HG02981 (cell line): ENCODE results near the gene IGSF21.
"Not testable (repeated sequence)": the region's sequence is repeated elsewhere in the genome, so short reads cannot be mapped to it uniquely, and the experiment has no call there.

Experiments used
- ATAC-seq: cut with Tn5 transposase; IDR thresholded peaks from one replicate; pipeline ENCODE4 v1.9.1; 2021; ENCODE audit warnings: mild to moderate bottlenecking, moderate library complexity; ENCODE audit not compliant: unreplicated experiment

Gene IGSF21

GRCh38 chr1:18413541-18414305, 306.1 kb downstream of the IGSF21 start:
- no peak for ATAC-seq

GRCh38 chr1:18414321-18414720, 306.7 kb downstream of the IGSF21 start:
- no peak for ATAC-seq

- no peak for ATAC-seq
Measured at GRCh38 chr1:18414872-18415447, 307.4 kb downstream of the IGSF21 start.

- ATAC-seq: no peak
Measured at GRCh38 chr1:18415448-18416027, 307.9 kb downstream of the IGSF21 start.

DNA sequence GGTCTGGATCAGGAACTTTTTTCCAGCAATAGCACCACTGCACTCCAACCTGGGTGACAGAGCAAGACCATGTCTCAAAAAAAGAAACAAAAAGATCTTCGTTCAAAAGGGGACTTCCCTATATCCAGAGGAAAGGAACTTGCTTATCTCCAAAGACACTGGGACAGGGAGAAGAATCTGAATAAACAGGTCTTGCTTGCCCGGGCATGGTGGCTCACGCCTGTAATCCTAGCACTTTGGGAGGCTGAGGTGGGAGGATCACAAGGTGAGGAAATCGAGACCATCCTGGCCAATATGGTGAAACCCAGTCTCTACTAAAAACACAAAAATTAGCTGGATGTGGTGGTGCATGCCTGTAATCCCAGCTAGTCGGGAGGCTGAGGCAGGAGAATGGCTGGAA, 308.5 kb downstream of the IGSF21 start:
- ATAC-seq: not testable (repeated sequence)

DNA sequence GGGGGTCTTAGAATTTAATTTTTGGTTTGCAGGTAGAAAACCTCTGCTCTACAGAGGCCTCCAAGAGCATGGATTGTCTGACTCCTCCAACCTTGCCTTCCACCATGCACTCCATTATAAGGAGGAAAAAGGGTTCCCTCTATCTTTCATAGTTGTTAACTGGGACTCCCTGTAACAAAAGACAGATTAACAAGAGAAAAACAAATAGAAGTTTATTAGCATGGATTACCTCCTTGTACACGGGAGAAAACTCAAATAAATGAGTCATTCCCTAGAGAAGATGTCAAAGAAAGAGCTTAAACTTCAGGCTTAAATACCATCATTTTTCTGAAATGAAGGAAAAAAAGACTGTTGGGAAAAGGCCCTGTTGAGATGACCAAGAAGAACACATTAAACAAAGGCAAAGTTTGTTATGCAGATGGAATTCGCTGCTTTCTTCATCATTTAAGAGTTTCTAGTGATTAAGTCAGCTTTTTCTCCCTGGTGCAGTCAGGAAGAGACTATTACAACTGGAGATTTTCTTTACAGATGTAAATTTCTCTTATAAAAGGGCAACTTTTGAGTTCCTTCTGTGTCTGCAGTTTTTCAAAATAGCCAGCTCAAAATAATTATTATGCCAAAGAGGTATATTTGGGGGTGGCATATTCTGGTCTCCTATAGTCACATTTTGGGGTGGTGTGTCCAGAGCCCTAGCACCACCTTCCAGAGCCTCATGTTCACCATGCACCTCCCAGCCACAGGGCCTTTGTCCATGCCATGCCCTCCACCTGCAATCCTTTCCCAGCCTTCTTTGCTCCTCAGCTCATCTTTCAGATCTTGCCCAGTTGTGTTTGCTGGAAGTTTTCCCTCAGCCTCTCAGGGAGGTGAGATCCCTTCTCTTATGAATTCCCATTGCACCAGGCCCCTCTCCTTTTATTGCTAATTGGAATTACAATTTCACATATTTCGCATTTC, 310.0 kb downstream of the IGSF21 start:
- no peak for ATAC-seq

GRCh38 chr1:18419113-18419844, 311.7 kb downstream of the IGSF21 start:
- ATAC-seq: no peak

DNA sequence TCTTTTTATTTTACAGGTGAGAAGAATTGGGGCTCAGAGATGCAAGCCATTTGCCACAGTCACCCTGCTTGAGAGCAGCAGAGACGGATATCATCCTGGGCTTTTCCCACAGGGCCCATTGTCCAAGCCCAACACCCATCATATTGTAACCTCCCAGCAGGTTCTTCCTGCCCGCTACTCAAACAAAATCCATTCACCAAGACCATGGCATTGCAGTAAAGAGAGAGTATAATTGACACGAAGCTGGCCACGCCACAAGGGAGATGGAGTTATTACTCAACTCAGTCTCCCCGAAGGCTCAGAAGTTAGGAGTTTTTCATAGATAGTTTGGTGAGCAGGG, 312.2 kb downstream of the IGSF21 start:
- ATAC-seq: no peak

GRCh38 chr1:18422076-18422777, 314.6 kb downstream of the IGSF21 start:
- no peak for ATAC-seq

DNA sequence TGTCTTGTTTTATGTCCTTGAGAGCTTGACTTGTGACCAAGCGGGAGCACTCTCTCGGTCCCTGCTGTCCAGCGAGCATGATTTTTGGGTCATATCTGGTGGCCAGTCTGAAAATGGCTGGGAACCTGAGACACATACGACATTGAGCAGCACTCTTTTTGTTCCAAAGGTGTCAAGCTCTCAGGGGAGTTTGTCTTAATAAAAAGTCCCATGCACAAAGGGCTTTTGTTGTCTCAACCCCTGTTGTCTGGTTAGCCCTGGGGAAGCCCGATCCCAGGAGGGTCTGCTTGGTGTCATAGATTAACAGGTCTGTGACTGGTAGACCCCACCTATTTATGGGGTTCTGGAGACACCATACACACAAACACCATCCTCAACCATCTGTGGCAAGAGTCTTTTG, 315.4 kb downstream of the IGSF21 start:
- ATAC-seq: no peak

GRCh38 chr1:18426580-18426979, 319.0 kb downstream of the IGSF21 start:
- no peak for ATAC-seq
